Psoas muscle (tissue), 8 donors: ENCODE data around the gene CAMK2N2. TPM values are rescaled to one million over a fixed set of nuclear protein-coding genes. Genes with fewer than 3 reads are reported as not detected.

ENCODE experiments used
- ATAC-seq, 4 donors: fragments of 200-7000 bp; cut with Tn5 transposase; one replicate each; pipeline ENCODE4 v1.9.1; 2020; ENCODE audit warnings: moderate library complexity in 3 of 4, mild to moderate bottlenecking in 2 of 4
- DNase-seq, 2 donors: peaks; one replicate each; pipeline ENCODE4 v3.0.0-alpha.2; 2020
- H3K27ac ChIP-seq: fragments of 200-600 bp; one replicate; pipeline ENCODE4 v1.8.0; 2022
- H3K27me3 ChIP-seq, 3 donors: fragments of 200-600 bp in 1 of 3; one replicate each; pipeline versions ENCODE4 v1.6.1 to v1.8.0; 2013 to 2022; ENCODE audit warnings: low read length in 2 of 3, mild to moderate bottlenecking in 2 of 3, moderate library complexity in 1 of 3; ENCODE audit not compliant: insufficient read depth in 3 of 3
- H3K36me3 ChIP-seq, 2 donors: fragments of 200-600 bp in 1 of 2; one replicate each; pipeline versions ENCODE4 v1.6.1 to v1.8.0; 2013 to 2022; ENCODE audit warnings: low read depth in 1 of 2, mild to moderate bottlenecking in 1 of 2, moderate library complexity in 1 of 2; ENCODE audit not compliant: insufficient read depth in 1 of 2
- H3K4me1 ChIP-seq: fragments of 200-600 bp; one replicate; pipeline ENCODE4 v1.8.0; 2022
- H3K4me3 ChIP-seq: fragments of 200-600 bp; one replicate; pipeline ENCODE4 v1.8.0; 2022; ENCODE audit warnings: mild to moderate bottlenecking
- H3K9me3 ChIP-seq: fragments of 200-600 bp; one replicate; pipeline ENCODE4 v1.8.0; 2022
- WGBS, 3 donors: extraction: QIAGEN DNeasy Blood & Tissue Kit; methylation state at CpG; one replicate each; pipeline versions ENCODE4 v1.1.6 to v1.1.7; 2013; 5-methylcytosine and 5-hydroxymethylcytosine counted together
- intact Hi-C, 2 donors: fragments of 100-400 bp; cut with DNase I; formaldehyde crosslinking; loops; one replicate each; pipeline versions ENCODE4 v1.11.0 to v1.14.2; 2022
- polyA plus RNA-seq, 3 donors: library from polyadenylated mRNA; stranded (reverse); fragments of 200-250 nt; gene quantifications; one replicate each; pipeline ENCODE4 v1.2.3, GENCODE V29; 2013
- total RNA-seq, 4 donors: library from RNA; stranded (reverse); fragmentation: NEBNext Ultra II Directional in 2 of 4; extraction: Animal tissue kit (Norgen Biotek cat#: 25700) in 2 of 4; gene quantifications; one replicate each; pipeline versions ENCODE4 v1.2.1 to v1.2.4, GENCODE V29; 2021 to 2023
- TF ChIP-seq, protein P1 (sequence below): fragments of 200-600 bp; IDR thresholded peaks from one replicate; pipeline ENCODE4 v1.8.0; 2022; ENCODE audit warnings: antibody characterized with exemption
- donor health status: healthy with polysubstance abuse.
- donor health status: DM: no; HTN: no; CAD: no; lungs with moderate emphysema.
- donor health status: Bipolar disorder and iron deficiency.
- donor health status: healthy.
- donor health status: DM: yes; HTN: yes; CAD: no.
- donor health status: DM: no; HTN: no; CAD: no.
- donor health status: DM: no; HTN: no; CAD: no.
- donor health status: DM: yes; HTN: yes; CAD: no.

CAMK2N2 gene
- total and polyA plus RNA-seq, 7 donors = 0.01 to 0.52 TPM; not detected in 5

DNA sequence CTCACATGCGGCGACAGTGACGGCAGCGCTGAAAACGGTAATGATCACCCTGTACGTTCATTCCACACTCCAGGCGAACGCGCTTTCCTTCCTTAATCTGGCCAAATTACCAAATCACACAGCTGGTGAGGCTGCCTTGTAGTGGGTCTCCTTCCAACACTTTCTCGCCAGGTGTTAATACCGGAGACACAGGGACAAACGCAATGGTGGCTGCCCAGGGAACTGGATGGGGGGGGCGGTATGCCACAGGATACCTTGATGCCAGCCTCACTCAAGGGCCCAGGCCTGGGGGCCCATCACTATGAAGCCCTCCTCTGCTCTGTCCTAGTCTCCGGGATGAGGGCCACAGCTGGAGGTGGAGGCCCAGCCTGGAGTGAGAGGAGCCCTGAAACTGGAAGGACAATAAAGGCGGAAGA lies 1.4 kb upstream of the CAMK2N2 start:
- Histone ChIP-seq H3K27ac (no peak overlapping the region), H3K4me1 (peaks cover 18% of the 10 kb centered on the region), H3K27me3 (peaks cover 2 to 76% (median 11%) of the 10 kb centered on the region in 3 donors), H3K36me3 (no peaks in the 10 kb centered on the region), H3K4me3 (peak overlapping the region; percentile 58), H3K9me3 (no peaks in the 10 kb centered on the region)
- intact Hi-C loops = no loop called here
- no peak for DNase-seq
- TF ChIP-seq, protein P1, sequence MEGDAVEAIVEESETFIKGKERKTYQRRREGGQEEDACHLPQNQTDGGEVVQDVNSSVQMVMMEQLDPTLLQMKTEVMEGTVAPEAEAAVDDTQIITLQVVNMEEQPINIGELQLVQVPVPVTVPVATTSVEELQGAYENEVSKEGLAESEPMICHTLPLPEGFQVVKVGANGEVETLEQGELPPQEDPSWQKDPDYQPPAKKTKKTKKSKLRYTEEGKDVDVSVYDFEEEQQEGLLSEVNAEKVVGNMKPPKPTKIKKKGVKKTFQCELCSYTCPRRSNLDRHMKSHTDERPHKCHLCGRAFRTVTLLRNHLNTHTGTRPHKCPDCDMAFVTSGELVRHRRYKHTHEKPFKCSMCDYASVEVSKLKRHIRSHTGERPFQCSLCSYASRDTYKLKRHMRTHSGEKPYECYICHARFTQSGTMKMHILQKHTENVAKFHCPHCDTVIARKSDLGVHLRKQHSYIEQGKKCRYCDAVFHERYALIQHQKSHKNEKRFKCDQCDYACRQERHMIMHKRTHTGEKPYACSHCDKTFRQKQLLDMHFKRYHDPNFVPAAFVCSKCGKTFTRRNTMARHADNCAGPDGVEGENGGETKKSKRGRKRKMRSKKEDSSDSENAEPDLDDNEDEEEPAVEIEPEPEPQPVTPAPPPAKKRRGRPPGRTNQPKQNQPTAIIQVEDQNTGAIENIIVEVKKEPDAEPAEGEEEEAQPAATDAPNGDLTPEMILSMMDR = no peak
- no peak for ATAC-seq
- WGBS, 3 donors = 11 to 13% (median 12%) methylated on average over 15 of the region's 15 CpGs

DNA sequence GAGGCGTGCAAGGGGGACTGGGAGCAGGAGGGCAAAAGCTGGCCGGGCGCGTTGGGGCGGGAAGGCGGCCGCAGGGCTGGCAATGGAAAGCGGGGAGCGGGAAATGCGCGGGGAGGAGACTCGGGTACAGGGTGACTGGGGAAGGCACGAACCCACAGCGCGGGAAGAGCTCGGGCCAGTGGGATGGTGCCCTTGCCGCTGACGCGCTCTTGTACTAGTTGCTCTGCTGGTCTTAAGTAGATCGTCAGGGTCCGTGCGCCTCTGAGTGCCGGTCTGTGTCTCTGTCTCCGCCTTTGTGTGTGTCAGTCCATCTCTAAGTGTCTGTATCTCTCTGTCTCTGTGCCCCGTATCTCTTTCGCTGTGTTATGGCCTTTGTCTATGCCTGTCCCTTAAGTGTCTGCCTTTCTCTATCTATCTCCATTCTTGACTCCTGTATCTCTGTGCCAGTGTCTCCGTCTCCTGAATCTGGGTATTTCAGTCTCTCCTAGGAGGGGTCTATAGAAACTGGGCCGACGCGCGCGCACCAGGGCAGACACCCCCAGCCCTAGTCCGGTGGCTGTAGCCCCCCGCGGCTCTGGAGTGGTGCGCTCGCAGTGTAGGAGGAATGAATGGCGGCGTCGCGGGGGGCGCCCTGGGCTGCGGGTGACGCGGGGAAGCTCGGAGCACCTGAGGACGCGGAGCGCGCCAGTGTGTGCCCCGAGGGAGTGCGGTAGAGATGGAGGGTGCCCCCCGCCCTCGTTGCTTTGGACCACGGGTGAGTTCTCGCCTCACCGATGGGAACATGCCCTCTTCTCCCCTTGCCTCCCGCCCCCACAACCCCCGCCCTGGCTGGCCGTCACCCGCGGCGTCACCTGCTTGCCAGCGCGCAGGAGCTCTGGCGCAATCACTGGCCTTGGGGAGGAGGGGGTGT lies 756 bp upstream of the CAMK2N2 start:
- ATAC-seq (peak in 2 of 4 donors; percentile 22 to 36), DNase-seq (peak in 1 of 2 donors; percentile 50)
- no peak overlapping the region for H3K27ac ChIP-seq
- no peaks in the 10 kb centered on the region for H3K36me3 ChIP-seq
- 1 to 2% (median 2%) methylated on average over 45 to 66 of the region's 66 CpGs for WGBS, 3 donors
- no peaks in the 10 kb centered on the region for H3K9me3 ChIP-seq
- H3K4me1 ChIP-seq = peaks cover 18% of the 10 kb centered on the region
- peak overlapping the region; percentile 58 for H3K4me3 ChIP-seq
- peaks cover 2 to 76% (median 11%) of the 10 kb centered on the region in 3 donors for H3K27me3 ChIP-seq
- intact Hi-C loops = no loop called here
- TF ChIP-seq, protein P1 = no peak

DNA sequence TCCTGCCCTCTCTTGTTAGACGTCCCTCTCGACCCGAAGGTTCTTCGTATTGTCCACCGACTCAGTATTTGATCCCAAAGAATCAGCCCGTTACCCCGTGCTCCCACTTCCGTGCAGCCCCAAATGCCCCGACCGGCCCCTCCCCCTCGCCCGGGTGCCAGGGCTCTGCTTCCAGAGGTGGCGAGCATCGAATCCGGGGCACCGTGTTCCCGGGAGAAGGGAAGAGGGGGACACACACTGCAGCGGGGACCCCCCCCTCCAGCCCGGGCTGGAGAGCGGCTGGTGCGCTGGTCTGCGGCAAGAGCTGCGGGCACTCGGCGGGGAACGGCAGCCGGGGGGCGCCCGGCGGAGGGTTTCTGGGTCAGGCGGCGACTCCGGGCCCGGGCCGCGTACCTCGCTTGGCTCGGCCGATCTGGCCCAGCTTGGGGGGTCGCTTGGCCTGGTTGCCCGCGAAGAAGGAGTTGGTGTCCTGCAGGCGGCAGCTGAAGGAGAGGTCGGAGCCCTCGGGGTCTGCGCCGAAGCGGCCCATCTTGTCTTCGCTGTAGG lies 556 bp downstream of the CAMK2N2 start:
- TF ChIP-seq, protein P1 = no peak
- peak overlapping the region; percentile 58 for H3K4me3 ChIP-seq
- peaks cover 18% of the 10 kb centered on the region for H3K4me1 ChIP-seq
- DNase-seq (no peak), ATAC-seq (no peak)
- H3K36me3 ChIP-seq = no peaks in the 10 kb centered on the region
- H3K27ac ChIP-seq = no peak overlapping the region
- no peaks in the 10 kb centered on the region for H3K9me3 ChIP-seq
- intact Hi-C loops = no loop called here
- peaks cover 2 to 68% (median 11%) of the 10 kb centered on the region in 3 donors for H3K27me3 ChIP-seq
- 0 to 2% (median 1%) methylated on average over 41 to 49 of the region's 49 CpGs for WGBS, 3 donors

DNA sequence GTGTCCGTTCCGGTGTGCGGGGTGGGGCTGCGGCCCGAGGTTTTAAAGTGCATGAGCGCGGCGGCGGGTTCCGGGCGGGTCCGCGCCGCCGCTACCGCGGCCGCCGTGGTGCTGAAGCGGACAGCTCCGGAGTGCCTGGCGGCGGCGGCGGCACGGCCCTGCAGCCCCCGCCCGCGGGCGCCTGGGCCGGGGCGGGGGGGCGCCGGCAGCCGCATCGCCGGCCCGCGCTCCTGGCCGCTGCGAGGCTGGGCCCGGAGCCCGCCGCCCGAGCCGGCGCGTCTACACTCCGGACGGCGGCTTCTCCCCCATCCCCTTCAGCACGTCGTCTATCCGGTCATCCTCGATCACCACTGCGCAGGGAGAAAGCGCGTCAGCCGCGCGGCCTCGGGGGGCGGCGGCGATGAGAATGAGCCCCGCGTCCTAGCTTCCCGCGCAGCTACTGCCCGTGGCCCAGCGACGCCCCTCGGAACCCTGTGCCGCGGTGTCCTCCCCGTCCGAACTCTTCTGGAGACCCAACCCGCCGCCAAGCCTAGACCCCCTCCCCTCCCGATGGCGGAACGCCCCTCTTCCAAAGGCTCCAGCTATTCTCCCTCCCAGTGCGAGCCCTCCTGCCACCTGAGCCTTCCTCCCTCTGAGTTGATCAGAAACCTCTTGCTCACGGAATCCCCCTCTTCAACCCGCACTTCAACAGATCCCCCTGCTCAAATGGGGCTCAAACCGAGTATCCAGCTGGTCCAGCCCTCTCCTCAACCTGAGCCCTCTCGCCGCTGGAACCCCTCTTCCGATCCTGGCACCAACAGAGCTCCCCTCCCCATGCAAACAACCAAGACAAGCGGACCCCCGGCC lies 1.3 kb downstream of the CAMK2N2 start:
- H3K27ac ChIP-seq = no peak overlapping the region
- H3K36me3 ChIP-seq = no peaks in the 10 kb centered on the region
- H3K4me1 ChIP-seq = peaks cover 18% of the 10 kb centered on the region
- peak; percentile 64 to 75 (median 69) for ATAC-seq
- intact Hi-C loops = loop anchor here in 1 of 2 donors (10.0 kb wide), 1 partner anchor 365 kb away; no protein-coding TSS in a partner anchor
- H3K27me3 ChIP-seq = peaks cover 2 to 65% (median 11%) of the 10 kb centered on the region in 3 donors
- H3K9me3 ChIP-seq = no peaks in the 10 kb centered on the region
- TF ChIP-seq, protein P1 = no peak
- 1 to 2% (median 1%) methylated on average over 45 to 91 of the region's 91 CpGs for WGBS, 3 donors
- H3K4me3 ChIP-seq = peak overlapping the region; percentile 43
- DNase-seq = no peak
